Mesothelial cell of epicardium (in vitro differentiated cells): Measurements from ENCODE around the gene PARP8. TPM values are rescaled to one million over a fixed set of nuclear protein-coding genes. Genes with fewer than 3 reads are reported as not detected.

Experiments
- DNase-seq, 2 experiments: peaks; one replicate each; pipeline ENCODE4 v3.0.0; 2021; ENCODE audit warnings: low spot score in 2 of 2; ENCODE audit not compliant: unreplicated experiment in 2 of 2
- H3K27ac Mint-ChIP-seq: 2 replicates; pipeline ENCODE4 v1.8.0; 2021; ENCODE audit warnings: mixed read lengths
- H3K27me3 Mint-ChIP-seq: 2 replicates; pipeline ENCODE4 v1.8.0; 2021; ENCODE audit warnings: low read depth, mixed read lengths
- H3K36me3 Mint-ChIP-seq: 2 replicates; pipeline ENCODE4 v1.8.0; 2021; ENCODE audit warnings: mixed read lengths
- H3K4me1 Mint-ChIP-seq: 2 replicates; pipeline ENCODE4 v1.8.0; 2021; ENCODE audit warnings: mixed read lengths
- H3K4me3 Mint-ChIP-seq: 2 replicates; pipeline ENCODE4 v1.8.0; 2021; ENCODE audit warnings: mild to moderate bottlenecking, moderate library complexity, mixed read lengths
- H3K9me3 Mint-ChIP-seq: 2 replicates; pipeline ENCODE4 v1.8.0; 2021; ENCODE audit warnings: mixed read lengths
- total RNA-seq: library from RNA; stranded (reverse); gene quantifications from 3 replicates; pipeline ENCODE4 v1.2.1, GENCODE V29; 2021
- TF ChIP-seq, protein P1 (sequence below): fragments of 200-600 bp; sonication (generic); IDR thresholded peaks from one replicate; pipeline ENCODE4 v1.5.0; 2021; ENCODE audit warnings: antibody characterized with exemption; ENCODE audit not compliant: unreplicated experiment

PARP8 gene
- total RNA-seq, 1 donor from 2014 or later, result 27.5 TPM

DNA sequence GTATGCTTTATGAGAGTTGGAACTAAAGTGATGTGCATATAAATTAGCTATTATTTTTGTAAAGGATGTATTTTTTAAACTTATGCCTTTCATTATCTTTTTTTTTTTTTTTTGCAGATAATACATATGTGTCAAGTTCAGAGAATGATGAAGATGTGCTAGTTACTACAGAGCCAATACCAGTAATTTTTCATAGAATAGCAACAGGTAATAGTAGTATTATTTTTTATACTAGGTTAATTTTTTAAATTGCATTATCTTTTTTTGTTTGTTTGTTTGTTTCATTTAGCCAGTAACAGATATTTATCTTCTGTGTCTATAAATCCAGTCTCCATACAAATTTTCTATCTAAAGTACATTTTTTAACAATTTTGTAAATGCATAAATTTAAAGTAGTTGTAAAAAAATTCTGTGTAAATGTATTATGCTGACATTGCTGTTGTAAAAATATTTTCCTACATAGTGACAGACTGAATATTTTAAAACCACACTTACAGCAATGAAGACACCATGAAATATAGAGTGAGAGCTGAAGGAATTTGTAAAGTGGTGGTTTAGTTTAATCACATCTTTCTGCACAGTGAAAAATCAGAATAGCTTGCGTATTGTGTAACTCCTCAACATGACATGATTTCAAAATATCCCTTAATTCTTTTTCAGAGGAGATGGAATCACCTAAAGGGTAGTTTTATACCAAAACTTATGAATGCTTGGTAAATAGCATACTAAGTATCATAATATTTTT, 93.3 kb downstream of the PARP8 start:
- peaks cover 8% of the 10 kb centered on the region for H3K4me1 Mint-ChIP-seq
- H3K9me3 Mint-ChIP-seq, result peaks cover 9% of the 10 kb centered on the region
- peaks cover 19% of the 10 kb centered on the region for H3K36me3 Mint-ChIP-seq
- H3K27ac Mint-ChIP-seq, result no peak overlapping the region
- TF ChIP-seq, protein P1, sequence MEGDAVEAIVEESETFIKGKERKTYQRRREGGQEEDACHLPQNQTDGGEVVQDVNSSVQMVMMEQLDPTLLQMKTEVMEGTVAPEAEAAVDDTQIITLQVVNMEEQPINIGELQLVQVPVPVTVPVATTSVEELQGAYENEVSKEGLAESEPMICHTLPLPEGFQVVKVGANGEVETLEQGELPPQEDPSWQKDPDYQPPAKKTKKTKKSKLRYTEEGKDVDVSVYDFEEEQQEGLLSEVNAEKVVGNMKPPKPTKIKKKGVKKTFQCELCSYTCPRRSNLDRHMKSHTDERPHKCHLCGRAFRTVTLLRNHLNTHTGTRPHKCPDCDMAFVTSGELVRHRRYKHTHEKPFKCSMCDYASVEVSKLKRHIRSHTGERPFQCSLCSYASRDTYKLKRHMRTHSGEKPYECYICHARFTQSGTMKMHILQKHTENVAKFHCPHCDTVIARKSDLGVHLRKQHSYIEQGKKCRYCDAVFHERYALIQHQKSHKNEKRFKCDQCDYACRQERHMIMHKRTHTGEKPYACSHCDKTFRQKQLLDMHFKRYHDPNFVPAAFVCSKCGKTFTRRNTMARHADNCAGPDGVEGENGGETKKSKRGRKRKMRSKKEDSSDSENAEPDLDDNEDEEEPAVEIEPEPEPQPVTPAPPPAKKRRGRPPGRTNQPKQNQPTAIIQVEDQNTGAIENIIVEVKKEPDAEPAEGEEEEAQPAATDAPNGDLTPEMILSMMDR, result no peak
- DNase-seq, result no peak
- H3K4me3 Mint-ChIP-seq, result no peak overlapping the region
- no peaks in the 10 kb centered on the region for H3K27me3 Mint-ChIP-seq

DNA sequence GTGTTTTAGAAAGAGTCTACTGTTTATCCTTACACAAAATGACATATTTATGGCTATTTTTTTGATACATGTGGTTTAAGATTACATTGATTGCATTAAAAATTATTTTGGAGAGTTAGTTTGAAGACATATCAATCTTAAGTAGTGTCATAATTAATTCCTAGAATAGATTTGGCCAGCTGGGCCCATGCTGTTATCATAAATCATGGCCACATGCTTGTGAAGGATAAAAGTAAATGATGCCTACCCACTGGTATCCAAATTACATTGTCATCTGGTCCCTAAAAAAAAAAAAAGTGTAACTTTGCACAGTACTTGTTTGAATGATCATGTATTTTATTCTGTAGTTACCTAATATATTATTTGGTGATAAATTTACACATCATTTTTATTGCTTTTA, 96.9 kb downstream of the PARP8 start:
- no peak for DNase-seq
- Mint-ChIP-seq H3K27ac (peak overlapping the region; percentile 2), H3K27me3 (no peaks in the 10 kb centered on the region), H3K4me1 (peaks cover 8% of the 10 kb centered on the region), H3K9me3 (no peaks in the 10 kb centered on the region), H3K36me3 (peaks cover 7% of the 10 kb centered on the region), H3K4me3 (no peak overlapping the region)
- TF ChIP-seq, protein P1, result no peak

DNA sequence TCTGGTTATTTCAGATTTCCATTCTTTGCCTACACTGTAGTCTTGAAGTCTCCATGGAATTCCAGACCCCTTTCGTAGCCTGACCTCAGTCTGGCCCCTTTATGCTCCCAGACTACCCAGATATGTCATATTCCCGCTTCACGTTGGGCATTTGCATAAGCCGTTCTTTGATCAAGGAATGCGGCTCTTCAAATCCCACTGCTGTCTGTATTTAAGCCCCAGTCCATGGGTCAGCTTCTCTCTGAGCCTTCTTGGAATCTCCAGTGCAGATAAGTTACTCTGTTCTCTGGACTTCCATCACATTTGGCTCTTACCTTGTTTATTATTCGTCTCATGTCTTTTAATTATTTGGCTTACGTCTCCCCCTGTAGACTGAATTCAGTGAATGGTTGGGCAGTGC, 97.4 kb downstream of the PARP8 start:
- Mint-ChIP-seq H3K4me1 (peaks cover 8% of the 10 kb centered on the region), H3K36me3 (peaks cover 7% of the 10 kb centered on the region), H3K4me3 (no peak overlapping the region), H3K9me3 (no peaks in the 10 kb centered on the region), H3K27ac (peak overlapping the region; percentile 18), H3K27me3 (no peaks in the 10 kb centered on the region)
- TF ChIP-seq, protein P1, result no peak
- no peak for DNase-seq

DNA sequence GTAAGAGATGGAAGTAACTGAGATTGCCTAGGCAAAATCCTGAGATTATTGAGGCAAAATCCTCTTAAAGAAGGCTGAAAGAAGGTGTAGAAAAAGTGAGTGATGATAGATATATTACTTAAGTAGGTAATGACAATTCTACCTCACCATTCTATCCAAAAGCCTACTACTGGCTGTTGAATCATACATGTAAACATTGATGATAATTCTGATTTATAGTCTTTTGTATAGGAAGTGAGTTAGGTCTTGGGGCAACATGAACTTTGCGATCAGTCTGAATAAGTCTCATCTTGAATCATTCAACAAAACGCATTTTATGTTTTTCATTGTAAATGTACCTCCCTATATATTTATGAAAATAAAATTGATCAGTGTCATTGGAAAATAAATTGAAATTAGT, 99.6 kb downstream of the PARP8 start:
- Mint-ChIP-seq H3K9me3 (no peaks in the 10 kb centered on the region), H3K27me3 (no peaks in the 10 kb centered on the region), H3K4me3 (no peak overlapping the region), H3K4me1 (peaks cover 13% of the 10 kb centered on the region), H3K36me3 (peaks cover 7% of the 10 kb centered on the region), H3K27ac (no peak overlapping the region)
- TF ChIP-seq, protein P1, result no peak
- DNase-seq, result no peak

DNA sequence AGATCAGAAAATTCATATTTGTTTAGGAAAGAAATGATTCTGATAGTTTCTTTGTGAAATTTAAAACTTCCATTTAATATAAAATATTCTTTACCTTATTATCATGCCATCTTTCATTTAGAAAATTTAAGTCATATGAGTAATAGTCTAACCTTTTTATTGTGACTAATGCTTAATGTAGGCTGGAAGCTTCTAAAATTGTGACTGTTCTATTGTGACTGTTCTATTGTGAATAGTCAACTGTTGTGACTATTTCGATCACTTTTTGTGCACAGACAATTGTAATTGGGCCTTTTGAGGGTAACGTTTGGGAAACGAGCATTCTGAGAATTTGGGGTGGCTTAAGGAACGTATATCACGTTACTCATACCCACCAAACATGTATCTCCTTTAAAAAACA, 100.0 kb downstream of the PARP8 start:
- Mint-ChIP-seq H3K4me1 (peaks cover 13% of the 10 kb centered on the region), H3K36me3 (peaks cover 7% of the 10 kb centered on the region), H3K4me3 (no peak overlapping the region), H3K9me3 (no peaks in the 10 kb centered on the region), H3K27ac (no peak overlapping the region), H3K27me3 (no peaks in the 10 kb centered on the region)
- TF ChIP-seq, protein P1, result no peak
- no peak for DNase-seq
